Measurements from ENCODE around the gene SYNPO. TPM values are rescaled to one million over a fixed set of nuclear protein-coding genes. Genes with fewer than 3 reads are reported as not detected.

SYNPO gene
- total and polyA plus RNA-seq, 4 donors = 10.3 to 111 (median 42.4) TPM

DNA sequence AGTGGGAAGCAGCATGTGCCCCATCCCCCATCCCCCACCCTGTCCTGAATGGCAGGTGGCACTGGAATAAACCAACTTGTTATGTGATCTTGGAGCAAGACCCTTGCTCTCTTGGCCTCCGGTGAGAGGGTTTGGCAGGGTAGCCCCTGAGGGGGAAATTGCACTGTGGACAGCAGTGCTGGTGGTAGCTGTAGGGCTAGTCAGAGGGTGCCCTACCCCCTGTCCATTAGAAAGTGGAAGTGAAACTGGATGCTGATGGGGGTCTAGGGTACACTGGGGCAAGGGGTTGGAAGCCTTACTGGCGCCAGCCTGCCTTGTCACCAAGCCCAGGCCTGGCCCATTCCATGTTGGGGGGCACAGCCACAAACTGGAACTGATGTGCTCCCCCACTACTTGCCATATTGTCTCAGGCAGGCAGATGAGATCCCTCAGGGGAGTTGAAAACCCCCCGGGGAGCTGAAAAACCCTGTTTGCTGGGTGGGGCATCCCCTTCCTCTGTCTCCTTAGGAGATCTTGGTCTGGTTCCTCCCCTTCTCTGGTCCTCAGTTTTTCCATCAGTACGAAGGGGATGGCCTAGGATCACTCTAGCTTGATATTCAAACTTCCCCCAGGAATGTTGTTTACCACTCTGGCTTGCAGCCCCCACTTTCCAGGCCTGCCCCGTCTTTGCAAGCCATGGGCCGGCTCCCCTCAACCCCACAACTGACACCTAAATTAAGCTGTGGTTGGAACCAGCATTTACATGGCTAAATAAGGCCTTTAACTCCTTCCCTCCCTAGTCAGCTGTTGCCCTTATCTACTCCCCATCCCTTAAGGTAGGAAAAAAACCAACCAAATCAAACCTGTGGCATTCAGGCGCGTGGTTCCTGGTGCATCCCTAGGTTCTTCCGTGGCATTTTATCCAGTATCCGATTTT is 14.4 kb upstream of the SYNPO start:
- no peak for DNase-seq
- Histone ChIP-seq H3K4me3 (peak overlapping the region; percentile 57), H3K9ac (ENCODE audit: insufficient read depth in 1 of 2, low read length in 2 of 2) (no peak overlapping the region), H3K27me3 (ENCODE audit: control insufficient read depth in 3 of 3, insufficient read depth in 3 of 3, low read length in 2 of 3) (no peaks in the 10 kb centered on the region), H3K4me1 (ENCODE audit: control insufficient read depth in 5 of 5, insufficient read depth in 5 of 5, low read length in 5 of 5) (peaks cover 3 to 51% (median 12%) of the 10 kb centered on the region in 5 donors), H3K36me3 (ENCODE audit: control insufficient read depth in 4 of 4, insufficient read depth in 4 of 4, low read length in 4 of 4) (no peaks in the 10 kb centered on the region), H3K9me3 (ENCODE audit: control insufficient read depth in 4 of 4, insufficient read depth in 3 of 4, low read length in 3 of 4) (no peaks in the 10 kb centered on the region), H3K27ac (ENCODE audit: low read depth in 1 of 2, low read length in 1 of 2) (peak overlapping the region; percentile 82 to 99)
- ATAC-seq (ENCODE audit: insufficient read depth, low FRiP score) = no peak
- TF ChIP-seq, protein P1, sequence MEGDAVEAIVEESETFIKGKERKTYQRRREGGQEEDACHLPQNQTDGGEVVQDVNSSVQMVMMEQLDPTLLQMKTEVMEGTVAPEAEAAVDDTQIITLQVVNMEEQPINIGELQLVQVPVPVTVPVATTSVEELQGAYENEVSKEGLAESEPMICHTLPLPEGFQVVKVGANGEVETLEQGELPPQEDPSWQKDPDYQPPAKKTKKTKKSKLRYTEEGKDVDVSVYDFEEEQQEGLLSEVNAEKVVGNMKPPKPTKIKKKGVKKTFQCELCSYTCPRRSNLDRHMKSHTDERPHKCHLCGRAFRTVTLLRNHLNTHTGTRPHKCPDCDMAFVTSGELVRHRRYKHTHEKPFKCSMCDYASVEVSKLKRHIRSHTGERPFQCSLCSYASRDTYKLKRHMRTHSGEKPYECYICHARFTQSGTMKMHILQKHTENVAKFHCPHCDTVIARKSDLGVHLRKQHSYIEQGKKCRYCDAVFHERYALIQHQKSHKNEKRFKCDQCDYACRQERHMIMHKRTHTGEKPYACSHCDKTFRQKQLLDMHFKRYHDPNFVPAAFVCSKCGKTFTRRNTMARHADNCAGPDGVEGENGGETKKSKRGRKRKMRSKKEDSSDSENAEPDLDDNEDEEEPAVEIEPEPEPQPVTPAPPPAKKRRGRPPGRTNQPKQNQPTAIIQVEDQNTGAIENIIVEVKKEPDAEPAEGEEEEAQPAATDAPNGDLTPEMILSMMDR (IDR thresholded peaks at IDR 0.05; ENCODE audit: control extremely low read depth, extremely low read depth) = no peak
- WGBS, 2 donors = 61 to 68% methylated on average over 10 of the region's 10 CpGs

DNA sequence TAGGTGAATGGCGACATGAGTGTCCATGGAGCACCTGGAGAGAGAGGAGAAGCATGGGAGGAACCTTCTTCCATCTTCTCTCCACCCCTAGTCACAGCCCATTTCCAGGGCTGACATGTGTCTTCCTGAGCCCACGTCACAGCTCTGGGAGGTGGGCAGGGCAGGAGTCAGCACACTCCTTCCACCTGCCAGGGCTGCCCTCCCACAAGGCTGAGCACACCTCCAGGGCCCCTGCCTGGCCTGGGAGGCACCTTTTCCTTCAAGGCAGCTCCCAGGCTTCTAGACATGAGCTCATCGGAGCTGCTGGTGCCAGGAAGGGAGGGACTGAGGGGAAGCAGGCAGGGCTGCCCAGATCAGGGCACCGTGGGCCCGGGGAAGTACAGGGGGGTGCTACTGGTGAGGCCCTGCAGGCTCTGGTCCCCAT is 13.6 kb upstream of the SYNPO start:
- Histone ChIP-seq H3K4me1 (ENCODE audit: control insufficient read depth in 5 of 5, insufficient read depth in 5 of 5, low read length in 5 of 5) (peaks cover 3 to 48% (median 12%) of the 10 kb centered on the region in 5 donors), H3K27me3 (ENCODE audit: control insufficient read depth in 3 of 3, insufficient read depth in 3 of 3, low read length in 2 of 3) (no peaks in the 10 kb centered on the region), H3K36me3 (ENCODE audit: control insufficient read depth in 4 of 4, insufficient read depth in 4 of 4, low read length in 4 of 4) (no peaks in the 10 kb centered on the region), H3K4me3 (peak overlapping the region; percentile 10), H3K27ac (ENCODE audit: low read depth in 1 of 2, low read length in 1 of 2) (peak overlapping the region; percentile 82 to 99), H3K9ac (ENCODE audit: insufficient read depth in 1 of 2, low read length in 2 of 2) (no peak overlapping the region), H3K9me3 (ENCODE audit: control insufficient read depth in 4 of 4, insufficient read depth in 3 of 4, low read length in 3 of 4) (no peaks in the 10 kb centered on the region)
- DNase-seq (no peak), ATAC-seq (ENCODE audit: insufficient read depth, low FRiP score) (peak; percentile 43)
- TF ChIP-seq, protein P1 (IDR thresholded peaks at IDR 0.05; ENCODE audit: control extremely low read depth, extremely low read depth) = no peak
- 44 to 54% methylated on average over 5 of the region's 5 CpGs for WGBS, 2 donors

DNA sequence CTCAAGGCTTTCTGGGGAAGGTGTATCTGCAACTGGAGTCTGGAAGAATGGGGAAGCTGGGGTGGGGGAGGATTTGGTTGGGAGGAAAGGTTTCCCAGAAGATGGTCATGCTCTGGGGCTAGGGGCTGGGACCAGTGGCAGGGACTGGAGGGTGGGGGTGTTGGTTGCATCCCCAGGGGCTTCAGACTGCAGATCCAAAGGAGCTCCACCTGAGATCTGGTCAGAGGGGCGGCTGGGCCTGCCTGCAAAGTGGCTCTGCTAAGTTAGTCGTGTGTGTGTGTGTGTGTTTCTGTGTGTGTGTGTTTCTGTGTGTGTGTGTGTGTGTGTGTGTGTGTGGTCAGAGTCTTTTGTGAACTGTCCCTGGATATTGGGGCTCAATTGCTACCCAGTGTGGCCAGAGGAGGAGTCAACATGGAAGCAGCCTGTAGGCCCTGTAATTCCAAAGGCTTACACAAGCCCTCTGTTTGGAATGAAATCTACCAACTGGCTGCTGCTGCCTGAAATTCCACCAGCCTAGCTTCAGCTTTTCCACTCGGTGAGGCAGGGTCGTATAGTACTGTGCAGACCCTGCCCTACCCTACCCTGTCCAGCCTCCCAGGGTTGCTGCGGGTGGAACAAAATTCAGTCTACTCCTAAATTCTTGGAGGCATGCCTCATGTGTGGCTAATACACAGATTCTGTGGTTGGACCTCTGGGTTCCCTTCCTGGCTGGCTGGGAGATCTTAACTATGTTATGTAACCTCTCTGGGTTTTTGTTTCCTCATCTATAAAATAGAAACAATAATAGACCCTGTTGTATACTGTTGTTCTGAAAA is 12.5 kb upstream of the SYNPO start:
- DNase-seq = no peak
- no peak for ATAC-seq (ENCODE audit: insufficient read depth, low FRiP score)
- Histone ChIP-seq H3K27me3 (ENCODE audit: control insufficient read depth in 3 of 3, insufficient read depth in 3 of 3, low read length in 2 of 3) (no peaks in the 10 kb centered on the region), H3K9me3 (ENCODE audit: control insufficient read depth in 4 of 4, insufficient read depth in 3 of 4, low read length in 3 of 4) (no peaks in the 10 kb centered on the region), H3K36me3 (ENCODE audit: control insufficient read depth in 4 of 4, insufficient read depth in 4 of 4, low read length in 4 of 4) (no peaks in the 10 kb centered on the region), H3K9ac (ENCODE audit: insufficient read depth in 1 of 2, low read length in 2 of 2) (no peak overlapping the region), H3K4me3 (no peak overlapping the region), H3K4me1 (ENCODE audit: control insufficient read depth in 5 of 5, insufficient read depth in 5 of 5, low read length in 5 of 5) (peaks cover 4 to 43% (median 12%) of the 10 kb centered on the region in 5 donors), H3K27ac (ENCODE audit: low read depth in 1 of 2, low read length in 1 of 2) (peak overlapping the region; percentile 17 to 99)
- TF ChIP-seq, protein P1 (IDR thresholded peaks at IDR 0.05; ENCODE audit: control extremely low read depth, extremely low read depth) = no peak
- WGBS, 2 donors = 71 to 78% methylated on average over 5 of the region's 5 CpGs

Measured in lung (tissue), 12 donors.